PFSK-1 (cell line): ENCODE data around the gene GAL3ST3.

Experiments
- FOXP2 ChIP-seq: optimal IDR thresholded peaks from 2 replicates; pipeline ENCODE3; 2011; ENCODE audit warnings: borderline replicate concordance, control low read depth, inconsistent platforms; ENCODE audit not compliant: insufficient read depth; ENCODE audit errors: extremely low read length, extremely low read depth
- POLR2AphosphoS5 ChIP-seq: IDR thresholded peaks from 2 replicates; pipeline ENCODE4 v1.6.1; 2012; ENCODE audit warnings: low read depth, mild to moderate bottlenecking, control low read depth, low read length, moderate library complexity
- SIN3A ChIP-seq: IDR thresholded peaks from 2 replicates; pipeline ENCODE4 v1.6.1; 2012; ENCODE audit warnings: mild to moderate bottlenecking, low read length, moderate library complexity, borderline replicate concordance; ENCODE audit not compliant: insufficient read depth
- TAF1 ChIP-seq: IDR thresholded peaks from 2 replicates; pipeline ENCODE4 v1.6.1; 2012; ENCODE audit warnings: low read length, control low read depth, borderline replicate concordance; ENCODE audit not compliant: insufficient read depth
- TF ChIP-seq, protein P1 (sequence below), 2 experiments: IDR thresholded peaks; 2 replicates each; pipeline versions ENCODE4 v1.6.1 to v1.8.0; 2011 to 2012; ENCODE audit warnings: low read depth in 2 of 2, low read length in 2 of 2, control low read depth in 1 of 2, inconsistent platforms in 1 of 2, mild to moderate bottlenecking in 1 of 2, moderate library complexity in 1 of 2; ENCODE audit not compliant: insufficient read depth in 1 of 2

GAL3ST3 gene

DNA sequence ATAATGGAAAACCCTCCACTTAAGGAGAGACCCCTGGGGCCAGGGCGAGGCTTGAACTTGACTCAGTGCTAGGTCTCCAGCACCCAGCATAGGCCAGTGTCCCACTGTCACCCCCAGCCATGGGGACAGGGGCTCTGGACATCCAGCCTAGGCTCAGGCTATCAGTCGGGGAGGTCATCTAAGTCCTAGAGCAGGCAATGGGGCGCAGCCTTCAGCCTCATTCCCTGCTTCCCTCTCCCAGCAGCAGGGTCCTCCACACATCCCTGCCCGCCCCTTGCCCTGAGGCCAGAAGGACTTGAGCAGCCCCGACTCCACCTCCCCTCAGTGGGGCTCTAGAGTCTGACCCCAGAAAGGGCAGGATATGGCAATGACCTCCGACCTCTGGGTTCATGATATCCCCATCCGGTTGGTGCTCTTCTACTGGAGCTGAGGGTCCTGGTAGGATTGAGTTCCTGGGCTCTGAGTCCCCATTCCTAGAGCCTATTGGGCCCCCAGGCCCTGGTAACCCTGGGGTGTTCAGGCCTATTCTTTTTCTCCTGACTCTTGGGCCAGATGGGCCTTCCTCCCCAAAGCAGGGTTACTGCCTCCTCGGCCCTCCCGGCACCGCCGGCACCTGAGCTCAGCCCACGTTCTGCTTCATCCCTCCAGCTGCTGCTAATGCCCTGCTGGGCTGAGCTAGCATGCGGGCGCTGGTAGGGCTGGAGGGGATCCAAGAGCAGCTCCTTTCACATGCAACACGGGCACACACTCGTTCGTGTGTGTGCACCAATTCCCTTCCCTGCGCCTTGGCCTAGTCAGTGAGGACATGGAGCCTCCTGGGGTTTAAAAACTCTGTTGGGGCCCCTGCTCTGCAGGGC lies 32.8 kb downstream of the GAL3ST3 start:
- TF ChIP-seq, protein P1, sequence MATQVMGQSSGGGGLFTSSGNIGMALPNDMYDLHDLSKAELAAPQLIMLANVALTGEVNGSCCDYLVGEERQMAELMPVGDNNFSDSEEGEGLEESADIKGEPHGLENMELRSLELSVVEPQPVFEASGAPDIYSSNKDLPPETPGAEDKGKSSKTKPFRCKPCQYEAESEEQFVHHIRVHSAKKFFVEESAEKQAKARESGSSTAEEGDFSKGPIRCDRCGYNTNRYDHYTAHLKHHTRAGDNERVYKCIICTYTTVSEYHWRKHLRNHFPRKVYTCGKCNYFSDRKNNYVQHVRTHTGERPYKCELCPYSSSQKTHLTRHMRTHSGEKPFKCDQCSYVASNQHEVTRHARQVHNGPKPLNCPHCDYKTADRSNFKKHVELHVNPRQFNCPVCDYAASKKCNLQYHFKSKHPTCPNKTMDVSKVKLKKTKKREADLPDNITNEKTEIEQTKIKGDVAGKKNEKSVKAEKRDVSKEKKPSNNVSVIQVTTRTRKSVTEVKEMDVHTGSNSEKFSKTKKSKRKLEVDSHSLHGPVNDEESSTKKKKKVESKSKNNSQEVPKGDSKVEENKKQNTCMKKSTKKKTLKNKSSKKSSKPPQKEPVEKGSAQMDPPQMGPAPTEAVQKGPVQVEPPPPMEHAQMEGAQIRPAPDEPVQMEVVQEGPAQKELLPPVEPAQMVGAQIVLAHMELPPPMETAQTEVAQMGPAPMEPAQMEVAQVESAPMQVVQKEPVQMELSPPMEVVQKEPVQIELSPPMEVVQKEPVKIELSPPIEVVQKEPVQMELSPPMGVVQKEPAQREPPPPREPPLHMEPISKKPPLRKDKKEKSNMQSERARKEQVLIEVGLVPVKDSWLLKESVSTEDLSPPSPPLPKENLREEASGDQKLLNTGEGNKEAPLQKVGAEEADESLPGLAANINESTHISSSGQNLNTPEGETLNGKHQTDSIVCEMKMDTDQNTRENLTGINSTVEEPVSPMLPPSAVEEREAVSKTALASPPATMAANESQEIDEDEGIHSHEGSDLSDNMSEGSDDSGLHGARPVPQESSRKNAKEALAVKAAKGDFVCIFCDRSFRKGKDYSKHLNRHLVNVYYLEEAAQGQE (IDR thresholded peaks at IDR 0.05; ENCODE audit: insufficient read depth in 1 of 2, low read depth in 2 of 2, low read length in 2 of 2) = no peak
- TF ChIP-seq POLR2AphosphoS5 = no peak
- TF ChIP-seq FOXP2 = no peak
- no peak for TF ChIP-seq TAF1
- TF ChIP-seq SIN3A = no peak

- TF ChIP-seq FOXP2 (no peak), SIN3A (no peak), POLR2AphosphoS5 (no peak), TAF1 (no peak)
- TF ChIP-seq, protein P1 (IDR thresholded peaks at IDR 0.05; ENCODE audit: insufficient read depth in 1 of 2, low read depth in 2 of 2, low read length in 2 of 2) = no peak
Observed at GRCh38 chr11:66015454-66015881, 33.5 kb downstream of the GAL3ST3 start.

DNA sequence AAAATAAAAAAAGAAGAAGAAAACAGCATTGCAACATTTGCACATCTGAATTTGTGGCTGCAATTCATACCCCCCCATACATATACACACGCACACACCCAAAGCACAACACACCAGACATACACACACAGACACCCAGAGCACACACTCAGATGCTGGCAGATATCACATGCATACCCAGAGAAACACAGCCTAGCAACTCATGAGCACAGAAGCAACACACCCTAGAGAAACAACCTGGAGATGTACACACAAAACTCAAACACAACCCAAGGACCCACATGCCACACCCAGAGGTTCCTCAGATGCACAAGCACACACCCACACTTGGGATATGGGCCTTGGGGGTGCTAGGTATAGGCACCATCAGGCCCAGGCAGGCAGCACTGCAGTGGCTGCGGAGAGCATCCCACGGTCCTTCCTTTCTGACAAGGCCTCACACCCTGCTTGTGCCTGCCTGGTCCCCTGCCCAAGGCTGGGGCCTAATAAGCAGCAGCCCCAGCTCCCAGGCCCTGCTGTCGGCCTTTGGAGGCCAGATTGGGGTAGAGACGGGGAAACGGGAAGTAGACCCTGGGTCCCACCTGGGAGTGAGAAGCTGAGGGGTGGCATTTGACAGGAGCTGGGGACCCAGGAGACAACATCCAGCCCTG lies 34.0 kb downstream of the GAL3ST3 start:
- TF ChIP-seq, protein P1 (IDR thresholded peaks at IDR 0.05; ENCODE audit: insufficient read depth in 1 of 2, low read depth in 2 of 2, low read length in 2 of 2) = no peak
- TF ChIP-seq SIN3A (no peak), POLR2AphosphoS5 (no peak), TAF1 (no peak), FOXP2 (no peak)

DNA sequence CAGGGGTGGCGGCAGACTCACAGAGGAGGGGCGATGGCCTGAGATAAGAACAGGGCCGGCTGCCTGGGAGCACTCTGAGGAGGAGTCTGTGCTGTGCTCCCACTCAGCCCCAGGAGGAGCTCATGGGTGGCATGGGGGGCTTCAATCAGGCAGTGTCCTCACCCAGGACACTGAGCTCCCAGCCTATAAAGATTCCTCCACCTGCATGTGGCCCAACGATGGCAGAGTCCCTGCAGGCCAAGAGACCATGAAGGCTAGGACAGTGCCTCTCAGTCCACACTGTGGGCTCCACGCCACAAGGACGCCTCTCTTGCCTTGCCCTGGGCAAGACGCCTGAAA lies 35.2 kb downstream of the GAL3ST3 start:
- TF ChIP-seq POLR2AphosphoS5 (no peak), SIN3A (no peak), FOXP2 (no peak), TAF1 (no peak)
- TF ChIP-seq, protein P1 (IDR thresholded peaks at IDR 0.05; ENCODE audit: insufficient read depth in 1 of 2, low read depth in 2 of 2, low read length in 2 of 2) = no peak
